DMS79 (cell line): ENCODE data around the gene FAM20B.

ENCODE experiments used
- DNase-seq: peaks from one replicate; lab custom pipeline; 2025; lab: John Stamatoyannopoulos, UW

Gene FAM20B

DNA sequence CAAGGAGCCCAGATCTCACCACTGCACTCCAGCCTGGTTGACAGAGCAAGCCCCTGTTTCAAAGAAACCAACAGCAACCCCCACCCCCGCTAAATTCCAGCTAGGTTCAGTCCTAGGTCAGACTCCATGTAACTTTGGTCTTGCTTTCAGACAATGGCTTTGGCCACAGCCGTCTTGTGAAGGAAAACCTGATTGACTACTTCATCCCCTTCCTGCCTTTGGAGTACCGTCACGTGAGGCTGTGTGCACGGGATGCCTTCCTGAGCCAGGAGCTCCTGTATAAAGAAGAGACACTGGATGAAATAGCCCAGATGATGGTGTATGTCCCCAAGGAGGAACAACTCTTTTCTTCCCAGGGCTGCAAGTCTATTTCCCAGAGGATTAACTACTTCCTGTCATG lies 69.1 kb downstream of the FAM20B start:
- no peak for DNase-seq

DNA sequence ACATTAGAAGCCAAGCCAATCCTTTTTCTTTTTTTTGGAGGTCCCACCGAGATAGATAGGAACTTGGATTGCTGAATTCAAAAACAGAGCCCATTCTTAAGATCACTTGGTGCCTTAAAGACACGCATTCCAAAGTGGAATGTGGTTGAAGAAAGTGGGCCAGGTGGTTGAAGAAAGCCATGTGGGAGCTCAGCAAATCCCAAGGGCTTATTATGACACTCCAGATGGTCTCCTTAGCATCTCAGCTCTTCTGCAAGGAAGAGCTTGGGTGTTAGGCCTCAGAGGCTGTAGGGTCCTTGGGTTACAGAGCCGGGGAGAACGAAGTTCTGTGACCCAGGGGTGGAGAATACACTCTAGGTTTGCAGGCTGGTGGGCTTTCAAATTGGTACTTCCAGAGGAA lies 69.7 kb downstream of the FAM20B start:
- no peak for DNase-seq

DNA sequence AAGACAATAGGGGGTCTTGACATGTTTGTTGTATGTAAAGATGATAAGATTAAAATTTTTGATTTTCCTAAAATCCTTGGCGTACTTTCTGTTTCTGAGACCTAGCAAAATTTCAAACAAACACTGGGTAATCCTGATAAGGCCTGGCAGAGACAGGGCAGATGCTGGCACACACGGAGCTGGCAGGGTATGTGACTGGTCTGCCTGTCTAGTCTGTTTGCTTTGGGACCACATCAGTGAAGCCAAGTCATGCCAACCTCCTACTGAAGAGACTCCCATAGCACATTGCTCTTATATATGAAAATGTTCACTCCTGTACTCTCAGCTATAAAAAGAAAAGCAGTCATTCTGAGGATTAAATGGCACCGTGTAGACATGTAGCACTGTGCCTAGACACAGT lies 70.2 kb downstream of the FAM20B start:
- DNase-seq, result no peak

DNA sequence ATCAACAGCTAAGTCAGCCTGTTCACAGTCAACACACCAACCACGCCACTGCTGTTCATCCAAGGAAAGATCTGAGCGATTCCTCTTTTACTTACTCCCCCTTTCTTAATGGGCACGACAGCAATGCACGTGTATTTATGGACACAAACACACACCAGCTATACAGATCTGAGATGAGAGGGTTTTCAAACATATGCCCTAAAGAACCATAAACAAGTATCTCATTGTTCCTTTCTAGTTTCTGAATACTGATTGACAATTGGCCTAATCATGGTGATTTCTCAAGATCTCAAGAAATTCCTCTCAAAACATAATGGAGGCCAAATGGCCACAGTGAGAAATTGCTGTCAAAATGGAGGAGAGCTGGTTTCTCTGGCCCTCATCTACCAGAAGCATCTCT lies 74.2 kb downstream of the FAM20B start:
- DNase-seq, result no peak

DNA sequence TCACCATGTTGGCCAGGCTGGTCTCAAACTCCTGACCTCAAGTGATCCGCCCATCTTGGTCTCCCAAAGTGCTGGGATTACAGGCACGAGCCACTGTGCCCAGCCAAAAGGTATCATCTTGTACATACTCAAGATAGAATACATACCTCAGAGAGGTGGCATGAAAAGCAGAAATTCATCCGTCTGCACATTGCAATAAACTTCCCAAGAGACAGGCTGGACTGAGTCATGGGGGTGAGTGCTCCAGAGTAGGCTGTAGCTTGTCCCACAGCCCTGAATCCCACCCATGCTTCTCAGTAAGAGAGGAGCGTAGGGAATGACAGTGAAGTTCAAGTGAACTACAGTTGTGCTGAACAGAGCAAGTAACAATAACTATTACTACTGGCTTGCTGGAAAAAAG lies 75.9 kb downstream of the FAM20B start:
- DNase-seq, result no peak

DNA sequence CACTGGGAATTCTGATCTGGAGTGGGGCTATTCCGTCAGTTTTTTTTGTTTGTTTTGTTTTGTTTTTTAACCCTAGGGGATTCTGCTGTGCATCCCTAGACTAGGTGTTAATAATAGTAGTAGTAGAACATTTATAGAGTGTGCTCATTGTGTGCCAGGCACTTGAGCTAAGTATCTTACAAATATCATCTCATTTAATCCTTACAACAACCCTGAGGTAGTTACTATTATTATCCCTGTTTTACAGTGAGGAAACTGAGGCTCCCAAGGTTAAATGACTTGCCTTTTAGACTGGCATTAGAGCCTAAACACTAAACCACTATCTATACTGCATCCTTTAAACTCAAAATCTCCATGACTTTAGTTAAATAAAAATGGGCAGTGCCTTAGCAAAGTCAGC lies 78.3 kb downstream of the FAM20B start:
- no peak for DNase-seq

DNA sequence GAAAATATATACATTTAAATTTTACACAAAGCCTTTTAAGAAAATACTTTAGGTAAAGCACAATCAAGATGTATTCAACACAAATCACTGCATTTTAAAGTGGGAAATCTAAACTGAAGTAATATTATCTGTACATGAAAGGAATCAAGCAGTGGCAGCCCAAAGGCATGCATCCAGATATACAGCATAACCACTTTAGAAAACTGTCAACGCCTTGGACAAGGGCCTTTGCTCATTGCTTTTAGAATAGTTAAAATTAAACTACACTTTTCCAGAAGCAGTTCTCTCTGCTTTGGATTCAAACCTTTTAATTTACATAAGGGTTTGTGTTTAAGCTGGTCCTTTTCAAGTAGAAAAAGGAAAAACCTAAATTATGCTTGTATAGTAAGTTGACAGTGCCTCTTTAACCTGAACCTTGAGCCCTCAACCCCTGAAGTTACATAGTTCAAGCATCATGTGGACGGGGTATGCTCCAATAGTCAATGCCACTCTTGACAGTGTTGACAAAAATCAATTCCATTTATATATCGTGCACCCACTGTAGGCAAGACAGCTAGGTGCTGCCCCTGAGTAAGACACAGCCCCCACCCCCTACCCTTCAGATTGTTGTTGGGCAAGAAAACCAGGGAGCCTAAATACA lies 79.0 kb downstream of the FAM20B start:
- no peak for DNase-seq

DNA sequence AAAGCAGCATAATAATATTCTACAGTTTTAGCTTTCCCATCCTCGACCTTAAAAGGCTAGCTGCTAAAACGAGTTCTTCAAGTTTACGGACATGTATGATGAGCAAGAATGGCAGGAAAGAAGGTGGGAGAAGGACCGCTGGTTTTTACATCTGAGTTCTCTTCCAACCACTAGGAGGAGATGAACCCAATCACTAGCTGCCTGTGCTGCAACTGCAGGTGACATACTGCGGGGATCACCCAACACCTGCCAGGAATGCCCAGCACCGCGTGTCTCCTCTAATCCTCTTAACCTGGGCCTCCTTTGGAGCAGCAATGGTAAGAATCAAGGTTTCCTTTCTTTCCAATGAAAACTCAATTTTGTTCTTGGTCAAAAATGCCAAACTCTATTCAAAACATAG lies 79.7 kb downstream of the FAM20B start:
- no peak for DNase-seq

DNA sequence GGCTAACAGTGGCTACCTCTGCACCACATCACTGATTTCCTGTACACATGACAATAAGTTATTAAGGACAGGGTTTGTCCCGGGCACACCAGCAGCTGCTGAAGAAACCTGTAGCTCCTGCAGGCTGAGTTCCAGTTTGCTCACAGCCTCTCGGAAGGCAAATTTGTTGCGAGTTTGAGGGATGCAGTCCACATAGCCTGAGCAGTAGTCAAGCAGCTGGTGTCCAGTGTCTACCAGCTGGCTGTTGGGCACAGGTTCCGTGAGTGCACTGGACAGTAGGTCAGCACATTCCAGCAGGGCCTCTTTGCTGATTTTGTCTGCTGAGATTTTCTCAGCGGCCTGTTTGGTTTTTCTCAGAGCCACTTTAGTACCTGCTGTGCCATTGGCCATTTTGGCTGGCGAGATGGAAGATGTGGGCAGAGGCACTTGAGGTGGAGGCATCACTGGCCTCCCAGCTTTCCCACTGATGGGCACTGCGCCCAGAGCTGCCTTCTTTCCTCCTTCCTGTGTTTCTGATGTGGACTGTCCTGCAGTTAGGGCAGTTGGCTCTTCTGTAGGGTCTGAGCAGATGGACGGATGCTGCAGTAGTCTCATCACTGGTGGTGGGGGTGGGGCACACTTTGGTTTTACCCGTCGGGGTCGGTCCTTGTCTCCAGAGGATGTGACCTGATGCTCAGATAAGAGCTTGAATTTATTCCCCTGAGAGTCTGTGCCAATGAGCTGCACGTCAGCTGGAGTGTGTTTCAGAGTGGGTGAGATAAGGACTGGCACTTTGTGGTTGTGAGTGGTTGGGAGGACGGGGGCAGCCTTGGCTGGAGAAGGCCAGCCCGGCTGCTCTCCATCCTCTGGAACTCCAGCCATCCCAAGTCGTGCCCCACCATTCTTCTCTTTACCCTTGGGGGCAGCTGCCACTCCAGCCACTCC lies 82.3 kb downstream of the FAM20B start:
- DNase-seq, result no peak

DNA sequence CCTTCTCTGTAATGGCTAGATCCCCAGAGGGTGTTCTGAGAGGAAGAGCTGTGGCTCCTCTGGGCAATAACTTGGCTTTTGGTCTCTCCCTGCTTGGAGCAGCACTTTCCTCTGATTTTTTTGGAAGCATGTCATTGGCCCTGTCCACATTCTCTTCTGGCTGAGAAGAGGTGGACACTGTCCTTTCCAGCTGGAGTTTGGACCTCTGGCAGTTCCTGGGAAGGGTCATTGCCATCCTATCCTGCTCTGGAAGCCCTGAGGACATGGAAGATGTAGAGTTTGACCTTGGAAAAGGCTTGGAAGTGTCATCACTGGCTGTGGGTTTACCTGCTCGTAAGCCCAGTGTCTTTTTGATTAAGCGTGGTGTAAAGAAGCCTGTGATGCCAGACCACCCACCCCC lies 83.0 kb downstream of the FAM20B start:
- no peak for DNase-seq

DNA sequence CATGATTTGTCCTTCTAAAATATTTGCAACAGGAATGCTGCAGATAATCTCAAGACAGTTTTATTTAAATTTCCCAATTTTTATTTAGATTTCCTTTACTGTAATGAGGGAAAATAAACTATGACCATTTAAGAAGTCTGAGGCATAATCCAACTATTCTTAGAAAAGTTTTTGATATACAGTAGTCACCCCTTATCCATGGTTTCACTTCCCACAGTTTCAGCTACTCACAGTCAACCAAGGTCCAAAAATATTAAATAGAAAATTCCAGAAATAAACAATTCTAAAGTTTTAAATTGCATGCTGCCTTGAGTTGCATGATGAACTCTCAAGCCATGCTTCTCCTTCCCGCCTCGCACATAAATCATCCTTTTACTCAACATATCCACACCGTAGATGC lies 89.5 kb downstream of the FAM20B start:
- DNase-seq, result no peak

DNA sequence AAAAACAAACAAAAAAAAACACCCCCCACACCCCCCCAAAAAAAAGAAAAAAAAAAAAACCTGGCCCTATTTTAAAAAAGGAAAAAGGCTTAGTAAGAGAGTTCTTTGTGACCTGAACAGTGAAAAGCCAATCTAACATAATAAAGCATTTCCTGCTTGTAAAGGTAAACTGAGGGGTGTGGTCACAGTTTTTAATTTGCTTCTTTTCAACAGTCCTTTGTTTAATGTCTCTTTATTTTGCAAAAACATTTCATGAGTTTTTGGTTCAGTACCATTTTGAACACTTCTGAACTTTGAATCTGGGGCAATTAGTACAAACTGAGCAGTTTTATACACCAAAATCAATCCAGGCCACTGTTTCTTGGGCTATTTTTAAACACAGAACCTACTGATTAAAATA lies 93.8 kb downstream of the FAM20B start:
- DNase-seq, result no peak

DNA sequence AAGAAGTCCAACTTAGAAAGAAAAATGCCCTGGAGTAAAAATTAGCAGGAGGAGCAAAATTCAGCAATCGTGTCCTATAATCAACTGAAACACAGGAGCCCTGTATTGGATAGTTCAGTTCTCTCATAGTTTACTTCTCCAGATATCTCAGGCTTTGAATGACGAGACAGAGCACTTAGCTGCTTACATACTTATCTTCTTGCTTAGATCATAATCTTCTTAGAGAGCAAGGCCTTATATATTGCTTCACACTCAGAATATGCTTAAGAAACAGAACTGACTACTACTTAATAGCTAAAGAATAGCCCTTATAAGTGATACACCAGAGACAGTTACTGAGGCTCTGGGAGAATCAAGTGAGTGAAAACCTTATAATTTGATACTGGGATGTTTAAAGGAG lies 95.0 kb downstream of the FAM20B start:
- DNase-seq, result no peak

DNA sequence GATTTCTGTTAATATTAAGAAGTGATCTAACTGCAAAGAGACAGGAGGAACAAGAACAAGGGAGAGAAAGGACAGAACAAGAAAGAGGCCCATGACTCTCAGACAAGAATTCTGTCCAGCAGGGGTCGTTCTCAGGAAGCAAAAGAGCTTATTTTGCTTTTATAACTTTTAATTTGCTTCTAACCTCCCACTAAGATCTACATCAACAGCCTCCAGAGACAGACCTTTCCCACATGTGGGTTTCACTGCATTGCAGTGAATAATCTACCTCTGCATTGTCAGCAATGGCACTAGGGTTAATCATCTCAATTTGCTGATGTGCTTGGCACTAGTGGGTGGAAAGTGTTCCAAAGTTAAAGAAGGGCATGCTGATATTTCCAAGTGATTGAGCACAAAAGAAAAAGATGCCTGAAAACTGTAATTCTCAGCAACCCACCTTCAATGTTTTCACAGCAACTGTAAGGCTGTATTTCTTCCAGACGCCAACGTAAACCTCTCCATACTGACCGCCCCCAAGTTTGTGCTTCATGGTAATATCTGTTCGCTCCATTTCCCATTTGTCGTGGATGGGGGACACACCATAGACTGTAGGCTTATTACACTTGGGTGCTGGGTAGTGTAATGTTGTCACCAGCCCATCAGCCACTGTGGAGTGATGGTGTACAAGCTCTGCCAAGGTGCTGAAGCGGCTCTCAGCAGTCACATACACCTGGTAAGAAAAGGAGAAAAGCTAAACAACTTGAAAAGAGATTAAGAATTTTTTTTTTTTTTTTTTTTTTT lies 95.7 kb downstream of the FAM20B start:
- DNase-seq, result no peak

DNA sequence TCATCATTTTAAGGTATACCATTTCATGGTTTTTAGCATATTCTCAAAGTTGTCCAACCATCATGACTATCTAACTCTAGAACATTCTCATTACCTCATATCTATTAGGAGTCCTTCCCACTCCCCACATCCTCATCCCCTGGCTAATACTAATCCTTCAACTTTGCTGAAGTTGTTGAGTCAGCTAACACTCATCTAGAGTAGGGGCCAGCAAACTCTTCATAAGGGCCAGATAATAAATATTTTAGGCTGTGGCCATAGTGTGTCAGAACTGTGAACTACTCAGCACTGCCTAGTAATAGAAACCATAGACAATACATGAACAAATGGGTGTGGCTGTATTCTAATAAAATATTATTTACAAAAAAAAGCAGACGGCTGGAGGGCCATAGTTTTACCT lies 99.2 kb downstream of the FAM20B start:
- no peak for DNase-seq
